ENCODE measurements around the gene CYP4A22.

DNA sequence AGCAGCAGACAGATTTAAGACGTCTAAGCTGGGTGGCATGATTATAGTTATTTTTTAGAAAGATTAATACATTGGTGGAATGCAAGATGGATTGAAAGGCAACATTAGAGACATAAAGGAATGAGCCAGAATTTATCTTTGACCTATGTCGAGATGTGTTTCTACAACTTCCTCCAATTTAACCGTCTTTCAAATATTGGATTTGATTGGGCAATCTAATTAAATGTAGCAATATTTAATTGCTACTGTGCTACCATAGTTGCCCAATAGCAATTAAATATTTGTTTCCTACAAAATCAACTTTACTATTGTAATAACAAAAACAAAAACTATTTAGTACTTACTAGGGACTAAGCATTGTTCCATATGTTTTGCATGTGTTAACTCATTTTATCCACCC, 30.4 kb upstream of the CYP4A22 start:
- no peak for TF ChIP-seq POLR2A (IDR thresholded peaks at IDR 0.05; ENCODE audit: low read depth, low read length)
- TF ChIP-seq, protein P1, sequence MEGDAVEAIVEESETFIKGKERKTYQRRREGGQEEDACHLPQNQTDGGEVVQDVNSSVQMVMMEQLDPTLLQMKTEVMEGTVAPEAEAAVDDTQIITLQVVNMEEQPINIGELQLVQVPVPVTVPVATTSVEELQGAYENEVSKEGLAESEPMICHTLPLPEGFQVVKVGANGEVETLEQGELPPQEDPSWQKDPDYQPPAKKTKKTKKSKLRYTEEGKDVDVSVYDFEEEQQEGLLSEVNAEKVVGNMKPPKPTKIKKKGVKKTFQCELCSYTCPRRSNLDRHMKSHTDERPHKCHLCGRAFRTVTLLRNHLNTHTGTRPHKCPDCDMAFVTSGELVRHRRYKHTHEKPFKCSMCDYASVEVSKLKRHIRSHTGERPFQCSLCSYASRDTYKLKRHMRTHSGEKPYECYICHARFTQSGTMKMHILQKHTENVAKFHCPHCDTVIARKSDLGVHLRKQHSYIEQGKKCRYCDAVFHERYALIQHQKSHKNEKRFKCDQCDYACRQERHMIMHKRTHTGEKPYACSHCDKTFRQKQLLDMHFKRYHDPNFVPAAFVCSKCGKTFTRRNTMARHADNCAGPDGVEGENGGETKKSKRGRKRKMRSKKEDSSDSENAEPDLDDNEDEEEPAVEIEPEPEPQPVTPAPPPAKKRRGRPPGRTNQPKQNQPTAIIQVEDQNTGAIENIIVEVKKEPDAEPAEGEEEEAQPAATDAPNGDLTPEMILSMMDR (conservative IDR thresholded peaks at IDR 0.05; ENCODE audit: low read depth, low read length): no peak
- TF ChIP-seq RAD21 (IDR thresholded peaks at IDR 0.05; ENCODE audit: low read length): no peak
- TF ChIP-seq RCOR1 (IDR thresholded peaks at IDR 0.05; ENCODE audit: insufficient replicate concordance, low read length): no peak
- no peak for TF ChIP-seq MAZ (IDR thresholded peaks at IDR 0.05; ENCODE audit: borderline replicate concordance, low read depth, low read length)
- TF ChIP-seq CHD1 (IDR thresholded peaks at IDR 0.05; ENCODE audit: low read depth, low read length): no peak
- no peak for TF ChIP-seq RFX5 (IDR thresholded peaks at IDR 0.05; ENCODE audit: low read depth, low read length)
- no peak for TF ChIP-seq NFE2L2 (IDR thresholded peaks at IDR 0.05; ENCODE audit: low read depth, low read length)
- TF ChIP-seq, protein P2, sequence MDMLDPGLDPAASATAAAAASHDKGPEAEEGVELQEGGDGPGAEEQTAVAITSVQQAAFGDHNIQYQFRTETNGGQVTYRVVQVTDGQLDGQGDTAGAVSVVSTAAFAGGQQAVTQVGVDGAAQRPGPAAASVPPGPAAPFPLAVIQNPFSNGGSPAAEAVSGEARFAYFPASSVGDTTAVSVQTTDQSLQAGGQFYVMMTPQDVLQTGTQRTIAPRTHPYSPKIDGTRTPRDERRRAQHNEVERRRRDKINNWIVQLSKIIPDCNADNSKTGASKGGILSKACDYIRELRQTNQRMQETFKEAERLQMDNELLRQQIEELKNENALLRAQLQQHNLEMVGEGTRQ (IDR thresholded peaks at IDR 0.05; ENCODE audit: low read depth, low read length): no peak
